K562 (cell line): ENCODE data around the gene DEPP1. TPM values are rescaled to one million over a fixed set of nuclear protein-coding genes. Genes with fewer than 3 reads are reported as not detected.

Experiments
- ATAC-seq: fragments of 200-7000 bp; cut with Tn5 transposase; 3 replicates; pipeline ENCODE4 v1.9.1; 2020; ENCODE audit warnings: moderate library complexity
- BruUV-seq: library from RNA; stranded (reverse); fragments of 400-500 nt; replicated peaks from 2 replicates; lab custom pipeline; 2021; lab: Mats Ljungman, UMichigan
- CTCF ChIA-PET: fragments of 300-600 bp; formaldehyde crosslinking; extraction: SDS; loops from one replicate; lab custom pipeline; 2021; ENCODE audit warnings: low intra/inter-chr PET ratio; lab: Yijun Ruan, JAX
- POLR2A ChIA-PET: fragments of 300-600, 350-650 bp; sonication (Branson Sonifier 250); formaldehyde crosslinking; extraction: SDS; loops from one replicate; lab custom pipeline; 2021; ENCODE audit warnings: antibody characterized with exemption, inconsistent platforms; lab: Yijun Ruan, JAX
- DNase-seq, 4 experiments: peaks; one replicate each; pipeline versions ENCODE4 v3.0.0 to v3.0.0-alpha.2; 2011 to 2018; ENCODE audit warnings: low spot score in 3 of 4, mixed read lengths in 3 of 4; ENCODE audit errors: extremely low read depth in 1 of 4
- FAIRE-seq: peaks from 2 replicates; lab custom pipeline; 2011; peaks lifted over from hg19 to GRCh38; lab: Jason Lieb, UNC
- H2AFZ ChIP-seq: 2 replicates; pipeline ENCODE4 v1.6.0; 2011; ENCODE audit warnings: low read depth, low read length, control low read depth, inconsistent platforms
- H3K27ac ChIP-seq: fragments of 200-600 bp; 3 replicates; pipeline ENCODE4 v1.8.0; 2011; ENCODE audit warnings: low read depth, mild to moderate bottlenecking, control low read depth, inconsistent platforms, low read length, moderate library complexity, mixed read lengths; ENCODE audit errors: extremely low read depth
- H3K27me3 ChIP-seq, 2 experiments: fragments of 300-600 bp in 1 of 2; 2 replicates in 1 of 2; 3 replicates in 1 of 2; pipeline versions ENCODE4 v1.6.0 to v1.8.0; 2011; ENCODE audit warnings: inconsistent platforms in 2 of 2, low read length in 2 of 2, mild to moderate bottlenecking in 1 of 2, mixed read lengths in 1 of 2, moderate library complexity in 1 of 2; ENCODE audit not compliant: control insufficient read depth in 2 of 2, insufficient read depth in 2 of 2
- H3K36me3 ChIP-seq: fragments of 300-600 bp; 3 replicates; pipeline ENCODE4 v1.8.0; 2011; ENCODE audit warnings: mild to moderate bottlenecking, low read length, inconsistent platforms; ENCODE audit not compliant: control insufficient read depth, insufficient read depth
- H3K4me1 ChIP-seq, 2 experiments: fragments of 200-600 bp in 1 of 2; replicated peaks in 1 of 2; 2 replicates in 1 of 2; 3 replicates in 1 of 2; pipeline versions ENCODE4 v1.5.1 to v1.8.0; 2011; ENCODE audit warnings: inconsistent platforms in 2 of 2, low read length in 2 of 2, mild to moderate bottlenecking in 1 of 2, mixed read lengths in 1 of 2, moderate library complexity in 1 of 2; ENCODE audit not compliant: control insufficient read depth in 2 of 2, insufficient read depth in 2 of 2
- H3K4me2 ChIP-seq: 2 replicates; pipeline ENCODE4 v1.6.1; 2011; ENCODE audit warnings: low read length, control low read depth, inconsistent platforms, mixed read lengths; ENCODE audit not compliant: insufficient read depth
- H3K4me3 ChIP-seq: fragments of 200-600 bp; sonication (generic), shearing (Covaris generic); 2 replicates; pipeline ENCODE4 v1.5.1; 2016; ENCODE audit warnings: control low read depth, inconsistent platforms
- H3K79me2 ChIP-seq: fragments of 200-600 bp; 3 replicates; pipeline ENCODE4 v1.8.0; 2011; ENCODE audit warnings: low read length, inconsistent platforms; ENCODE audit not compliant: control insufficient read depth, insufficient read depth
- H3K9ac ChIP-seq, 2 experiments: 2 replicates each; pipeline versions ENCODE4 v1.6.0 to v1.6.1; 2011; ENCODE audit warnings: low read depth in 2 of 2, low read length in 2 of 2, control low read depth in 1 of 2, inconsistent platforms in 1 of 2, mild to moderate bottlenecking in 1 of 2, mixed read lengths in 1 of 2; ENCODE audit not compliant: insufficient read depth in 1 of 2
- H3K9me1 ChIP-seq: one replicate; pipeline ENCODE4 v1.6.0; 2011; ENCODE audit warnings: inconsistent platforms, mild to moderate bottlenecking, low read length, moderate library complexity; ENCODE audit not compliant: control insufficient read depth, insufficient read depth
- H3K9me3 ChIP-seq: replicated peaks from 2 replicates; pipeline ENCODE4 v1.5.1; 2011; ENCODE audit warnings: low read depth, low read length, inconsistent platforms; ENCODE audit not compliant: control insufficient read depth, insufficient read depth
- H4K20me1 ChIP-seq: replicated peaks from 2 replicates; pipeline ENCODE4 v1.6.1; 2011; ENCODE audit warnings: low read length, inconsistent platforms, mixed read lengths; ENCODE audit not compliant: control insufficient read depth, insufficient read depth
- CC2D1A ChIP-seq: fragments of 450-650 bp; IDR thresholded peaks from 2 replicates; pipeline ENCODE4 v1.6.1; 2017; ENCODE audit warnings: mild to moderate bottlenecking
- E2F8 ChIP-seq: fragments of 450-650 bp; IDR thresholded peaks from 2 replicates; pipeline ENCODE4 v1.7.1; 2018; ENCODE audit warnings: mild to moderate bottlenecking, low read depth; ENCODE audit not compliant: partially characterized antibody
- E4F1 ChIP-seq: fragments of 250-450 bp; sonication (Bioruptor Pico); IDR thresholded peaks from 2 replicates; pipeline ENCODE4 v1.5.0; 2021; ENCODE audit warnings: mild to moderate bottlenecking, borderline replicate concordance
- GTF2A2 ChIP-seq: IDR thresholded peaks from 2 replicates; pipeline ENCODE4 v1.6.1; 2016; ENCODE audit warnings: mild to moderate bottlenecking, missing genetic modification characterization, missing compliant biosample characterization
- LARP7 ChIP-seq: fragments of 450-650 bp; IDR thresholded peaks from 2 replicates; pipeline ENCODE4 v1.6.1; 2016
- MCM7 ChIP-seq, 2 experiments: fragments of 450-650 bp; IDR thresholded peaks; 2 replicates each; pipeline ENCODE4 v1.6.1; 2016 to 2018
- MIER1 ChIP-seq: fragments of 450-650 bp; IDR thresholded peaks from 2 replicates; pipeline ENCODE4 v1.6.1; 2016; ENCODE audit warnings: antibody characterized with exemption, mild to moderate bottlenecking, low read depth
- PBX2 ChIP-seq, 2 experiments: IDR thresholded peaks in 1 of 2; conservative IDR thresholded peaks in 1 of 2; 2 replicates each; pipeline ENCODE4 v1.6.1; 2016; ENCODE audit warnings: low read depth in 2 of 2, mild to moderate bottlenecking in 1 of 2, missing compliant biosample characterization in 1 of 2, missing genetic modification characterization in 1 of 2, moderate library complexity in 1 of 2
- TEAD1 ChIP-seq, 2 experiments: fragments of 450-650 bp in 1 of 2; sonication (generic) in 1 of 2; formaldehyde crosslinking; IDR thresholded peaks; 2 replicates each; pipeline versions ENCODE4 v1.4.0 to v1.8.0; 2020 to 2022; ENCODE audit warnings: mild to moderate bottlenecking in 2 of 2, missing genetic modification reagents in 1 of 2
- THRA ChIP-seq: fragments of 450-650 bp; IDR thresholded peaks from 2 replicates; pipeline ENCODE4 v1.6.1; 2017; ENCODE audit warnings: mild to moderate bottlenecking, moderate library complexity
- ZNF311 ChIP-seq: fragments of 250-450 bp; sonication (Bioruptor Pico); IDR thresholded peaks from 2 replicates; pipeline ENCODE4 v1.4.0; 2020; ENCODE audit warnings: mild to moderate bottlenecking, moderate library complexity
- WGBS: fragments of 100-300 bp; shearing (Covaris generic); methylation state at CpG from one replicate; pipeline ENCODE4 v1.1.6; 2016; ENCODE audit warnings: low coverage, mixed read lengths; ENCODE audit not compliant: insufficient coverage; ENCODE audit errors: missing lambda C conversion rate; 5-methylcytosine and 5-hydroxymethylcytosine counted together
- in situ Hi-C: fragments of 300-500 bp; cut with MboI; formaldehyde crosslinking; loops from 4 replicates; pipeline ENCODE4 v1.15.0; 2018; ENCODE audit warnings: inconsistent platforms, mixed read lengths
- intact Hi-C: fragments of 100-400 bp; cut with micrococcal nuclease; formaldehyde crosslinking; loops from 2 replicates; pipeline ENCODE4 v1.14.2; 2022
- polyA plus RNA-seq, 8 experiments: library from polyadenylated mRNA; depleted of rRNA in 4 of 8; stranded (reverse) in 5 of 8; unstranded in 3 of 8; fragments of >200 nt; fragmentation: Nextera tagmentation in 2 of 8; fragmentation: Illumina TruSeq in 1 of 8; extraction: Ambion mirVana in 2 of 8; extraction: Trizol in 1 of 8; gene quantifications; 2 replicates each; pipeline versions ENCODE4 v1.2.1 to v1.2.3, GENCODE V29; 2011 to 2014; ENCODE audit warnings: inconsistent platforms in 1 of 8, missing spikeins in 1 of 8
- total RNA-seq, 7 experiments: library from RNA; depleted of rRNA in 6 of 7; stranded (reverse); fragments of >200 nt in 6 of 7; fragmentation: Illumina TruSeq in 2 of 7; extraction: Trizol in 2 of 7; gene quantifications; 2 replicates each; pipeline versions ENCODE4 v1.2.1 to v1.2.3, GENCODE V29; 2011 to 2021; ENCODE audit warnings: low replicate concordance in 1 of 7

Gene DEPP1
- total and polyA plus RNA-seq, 9 of the 15 experiments (the other 6 are each of a cell fraction or from before 2014, with no cell fraction given), result 0.04 to 0.54 (median 0.20) TPM; not detected in 1

GRCh38 chr10:44971434-44971833, 7.2 kb downstream of the DEPP1 start (continued):
- TF ChIP-seq PBX2 (CRISPR knock-in tag; IDR thresholded peaks at IDR 0.05; ENCODE audit: low read depth) (no peak), PBX2 (tag; conservative IDR thresholded peaks at IDR 0.05; ENCODE audit: low read depth) (no peak)
- TF ChIP-seq, all 486 proteins: peak for 0

GRCh38 chr10:44970812-44971395, 7.7 kb downstream of the DEPP1 start:
- Histone ChIP-seq H2AFZ (no peak overlapping the region), H3K36me3 (no peaks in the 10 kb centered on the region), H3K9ac (no peak overlapping the region), H3K79me2 (no peaks in the 10 kb centered on the region), H3K27ac (no peak overlapping the region), H3K9me1 (no peaks in the 10 kb centered on the region), H3K4me1 (peaks cover 17 to 24% of the 10 kb centered on the region in 2 experiments), H3K27me3 (peaks cover 0 to 19% of the 10 kb centered on the region in 2 experiments; a peak in 2 of 5 replicates), H3K4me3 (no peak overlapping the region), H3K9me3 (no peaks in the 10 kb centered on the region), H3K4me2 (no peak overlapping the region), H4K20me1 (no peaks in the 10 kb centered on the region)
- BruUV-seq, result no TSS peak
- POLR2A ChIA-PET, result no interaction called here
- no peak for FAIRE-seq
- intact Hi-C loops (no loop called here), in situ Hi-C loops (no loop called here)
- WGBS, result 29% methylated on average over 8 of the region's 8 CpGs
- CTCF ChIA-PET, result no interaction called here
- ATAC-seq, result no peak
- no peak for DNase-seq
- TF ChIP-seq E4F1 (no peak), THRA (no peak), LARP7 (no peak), CC2D1A (no peak), GTF2A2 (tag) (no peak), MCM7 (IDR thresholded peaks at IDR 0.05) (no peak), MIER1 (no peak), TEAD1 (CRISPR knock-in tag; IDR thresholded peaks at IDR 0.05) (no peak), E2F8 (no peak), ZNF311 (no peak)
